H1 (cell line): ENCODE measurements around the gene GLT8D2. TPM values are rescaled to one million over a fixed set of nuclear protein-coding genes. Genes with fewer than 3 reads are reported as not detected.

ENCODE experiments used
- BCL11A ChIP-seq, 2 experiments: IDR thresholded peaks; one replicate each; pipeline ENCODE4 v1.6.1; 2011; ENCODE audit warnings: low read depth in 2 of 2, low read length in 2 of 2, mild to moderate bottlenecking in 2 of 2
- BRCA1 ChIP-seq: IDR thresholded peaks from 2 replicates; pipeline ENCODE4 v1.6.1; 2012; ENCODE audit warnings: low read depth, low read length, improper control_type of control experiment
- POU5F1 ChIP-seq: IDR thresholded peaks from 2 replicates; pipeline ENCODE4 v1.6.1; 2011; ENCODE audit warnings: low read depth, mild to moderate bottlenecking, low read length, moderate library complexity
- SRF ChIP-seq: IDR thresholded peaks from 2 replicates; pipeline ENCODE4 v1.6.1; 2011; ENCODE audit warnings: mild to moderate bottlenecking, low read depth, low read length, moderate library complexity
- polyA plus RNA-seq, 7 experiments: library from polyadenylated mRNA; depleted of rRNA in 3 of 7; stranded (reverse) in 5 of 7; unstranded in 2 of 7; fragments of >200 nt in 5 of 7; fragments of 200-250 nt in 2 of 7; gene quantifications; 1 replicate in 5 of 7; 2 replicates in 1 of 7; 4 replicates in 1 of 7; pipeline versions ENCODE4 v1.2.1 to v1.2.3, GENCODE V29; 2011 to 2013; ENCODE audit warnings: missing spikeins in 2 of 7, mixed read lengths in 2 of 7
- total RNA-seq: library from RNA; stranded (reverse); fragmentation: NEBNext Ultra II Directional; extraction: Animal tissue kit (Norgen Biotek cat#: 25700); gene quantifications from 2 replicates; pipeline ENCODE4 v1.2.1, GENCODE V29; 2021
- TF ChIP-seq, protein P1 (sequence below): fragments of 300-600 bp; sonication (generic); IDR thresholded peaks from 2 replicates; pipeline ENCODE4 v1.7.1; 2012; ENCODE audit warnings: low read length, moderate library complexity, mild to moderate bottlenecking, inconsistent platforms; ENCODE audit not compliant: insufficient replicate concordance
- TF ChIP-seq, protein P2 (sequence below): IDR thresholded peaks from 2 replicates; pipeline ENCODE4 v1.6.1; 2011; ENCODE audit warnings: low read depth, mild to moderate bottlenecking, low read length; ENCODE audit not compliant: insufficient read depth

GLT8D2 gene
- total and polyA plus RNA-seq, 2 of the 8 experiments (the other 6 are each of a cell fraction or from before 2014, with no cell fraction given): 6.8 to 9.8 TPM

DNA sequence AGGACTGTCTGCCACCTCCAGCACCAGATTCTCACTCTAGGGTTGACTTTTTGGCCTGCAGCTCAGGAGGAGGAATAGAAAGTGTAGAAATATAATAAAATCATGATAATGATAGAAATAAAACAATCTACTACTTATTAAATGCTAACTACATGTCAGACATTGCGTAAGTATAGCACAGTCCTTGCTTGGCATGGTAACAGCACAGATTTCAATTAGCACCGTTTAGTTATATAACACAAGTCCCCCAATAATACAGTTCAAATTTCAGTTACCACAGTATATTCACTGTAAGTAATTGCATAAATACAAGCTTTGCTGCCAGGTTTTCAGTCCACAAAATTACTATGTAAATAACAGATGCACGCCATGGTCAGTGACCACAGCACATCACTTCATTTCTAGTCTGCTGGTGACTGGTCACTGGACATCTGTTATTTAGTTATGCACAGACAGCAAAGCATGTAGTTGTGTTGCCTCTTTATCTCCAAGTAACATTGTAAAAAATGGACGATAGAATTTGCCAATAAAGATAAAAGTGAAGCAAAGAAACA, 6.5 kb upstream of the GLT8D2 start (continued):
- TF ChIP-seq, protein P1, sequence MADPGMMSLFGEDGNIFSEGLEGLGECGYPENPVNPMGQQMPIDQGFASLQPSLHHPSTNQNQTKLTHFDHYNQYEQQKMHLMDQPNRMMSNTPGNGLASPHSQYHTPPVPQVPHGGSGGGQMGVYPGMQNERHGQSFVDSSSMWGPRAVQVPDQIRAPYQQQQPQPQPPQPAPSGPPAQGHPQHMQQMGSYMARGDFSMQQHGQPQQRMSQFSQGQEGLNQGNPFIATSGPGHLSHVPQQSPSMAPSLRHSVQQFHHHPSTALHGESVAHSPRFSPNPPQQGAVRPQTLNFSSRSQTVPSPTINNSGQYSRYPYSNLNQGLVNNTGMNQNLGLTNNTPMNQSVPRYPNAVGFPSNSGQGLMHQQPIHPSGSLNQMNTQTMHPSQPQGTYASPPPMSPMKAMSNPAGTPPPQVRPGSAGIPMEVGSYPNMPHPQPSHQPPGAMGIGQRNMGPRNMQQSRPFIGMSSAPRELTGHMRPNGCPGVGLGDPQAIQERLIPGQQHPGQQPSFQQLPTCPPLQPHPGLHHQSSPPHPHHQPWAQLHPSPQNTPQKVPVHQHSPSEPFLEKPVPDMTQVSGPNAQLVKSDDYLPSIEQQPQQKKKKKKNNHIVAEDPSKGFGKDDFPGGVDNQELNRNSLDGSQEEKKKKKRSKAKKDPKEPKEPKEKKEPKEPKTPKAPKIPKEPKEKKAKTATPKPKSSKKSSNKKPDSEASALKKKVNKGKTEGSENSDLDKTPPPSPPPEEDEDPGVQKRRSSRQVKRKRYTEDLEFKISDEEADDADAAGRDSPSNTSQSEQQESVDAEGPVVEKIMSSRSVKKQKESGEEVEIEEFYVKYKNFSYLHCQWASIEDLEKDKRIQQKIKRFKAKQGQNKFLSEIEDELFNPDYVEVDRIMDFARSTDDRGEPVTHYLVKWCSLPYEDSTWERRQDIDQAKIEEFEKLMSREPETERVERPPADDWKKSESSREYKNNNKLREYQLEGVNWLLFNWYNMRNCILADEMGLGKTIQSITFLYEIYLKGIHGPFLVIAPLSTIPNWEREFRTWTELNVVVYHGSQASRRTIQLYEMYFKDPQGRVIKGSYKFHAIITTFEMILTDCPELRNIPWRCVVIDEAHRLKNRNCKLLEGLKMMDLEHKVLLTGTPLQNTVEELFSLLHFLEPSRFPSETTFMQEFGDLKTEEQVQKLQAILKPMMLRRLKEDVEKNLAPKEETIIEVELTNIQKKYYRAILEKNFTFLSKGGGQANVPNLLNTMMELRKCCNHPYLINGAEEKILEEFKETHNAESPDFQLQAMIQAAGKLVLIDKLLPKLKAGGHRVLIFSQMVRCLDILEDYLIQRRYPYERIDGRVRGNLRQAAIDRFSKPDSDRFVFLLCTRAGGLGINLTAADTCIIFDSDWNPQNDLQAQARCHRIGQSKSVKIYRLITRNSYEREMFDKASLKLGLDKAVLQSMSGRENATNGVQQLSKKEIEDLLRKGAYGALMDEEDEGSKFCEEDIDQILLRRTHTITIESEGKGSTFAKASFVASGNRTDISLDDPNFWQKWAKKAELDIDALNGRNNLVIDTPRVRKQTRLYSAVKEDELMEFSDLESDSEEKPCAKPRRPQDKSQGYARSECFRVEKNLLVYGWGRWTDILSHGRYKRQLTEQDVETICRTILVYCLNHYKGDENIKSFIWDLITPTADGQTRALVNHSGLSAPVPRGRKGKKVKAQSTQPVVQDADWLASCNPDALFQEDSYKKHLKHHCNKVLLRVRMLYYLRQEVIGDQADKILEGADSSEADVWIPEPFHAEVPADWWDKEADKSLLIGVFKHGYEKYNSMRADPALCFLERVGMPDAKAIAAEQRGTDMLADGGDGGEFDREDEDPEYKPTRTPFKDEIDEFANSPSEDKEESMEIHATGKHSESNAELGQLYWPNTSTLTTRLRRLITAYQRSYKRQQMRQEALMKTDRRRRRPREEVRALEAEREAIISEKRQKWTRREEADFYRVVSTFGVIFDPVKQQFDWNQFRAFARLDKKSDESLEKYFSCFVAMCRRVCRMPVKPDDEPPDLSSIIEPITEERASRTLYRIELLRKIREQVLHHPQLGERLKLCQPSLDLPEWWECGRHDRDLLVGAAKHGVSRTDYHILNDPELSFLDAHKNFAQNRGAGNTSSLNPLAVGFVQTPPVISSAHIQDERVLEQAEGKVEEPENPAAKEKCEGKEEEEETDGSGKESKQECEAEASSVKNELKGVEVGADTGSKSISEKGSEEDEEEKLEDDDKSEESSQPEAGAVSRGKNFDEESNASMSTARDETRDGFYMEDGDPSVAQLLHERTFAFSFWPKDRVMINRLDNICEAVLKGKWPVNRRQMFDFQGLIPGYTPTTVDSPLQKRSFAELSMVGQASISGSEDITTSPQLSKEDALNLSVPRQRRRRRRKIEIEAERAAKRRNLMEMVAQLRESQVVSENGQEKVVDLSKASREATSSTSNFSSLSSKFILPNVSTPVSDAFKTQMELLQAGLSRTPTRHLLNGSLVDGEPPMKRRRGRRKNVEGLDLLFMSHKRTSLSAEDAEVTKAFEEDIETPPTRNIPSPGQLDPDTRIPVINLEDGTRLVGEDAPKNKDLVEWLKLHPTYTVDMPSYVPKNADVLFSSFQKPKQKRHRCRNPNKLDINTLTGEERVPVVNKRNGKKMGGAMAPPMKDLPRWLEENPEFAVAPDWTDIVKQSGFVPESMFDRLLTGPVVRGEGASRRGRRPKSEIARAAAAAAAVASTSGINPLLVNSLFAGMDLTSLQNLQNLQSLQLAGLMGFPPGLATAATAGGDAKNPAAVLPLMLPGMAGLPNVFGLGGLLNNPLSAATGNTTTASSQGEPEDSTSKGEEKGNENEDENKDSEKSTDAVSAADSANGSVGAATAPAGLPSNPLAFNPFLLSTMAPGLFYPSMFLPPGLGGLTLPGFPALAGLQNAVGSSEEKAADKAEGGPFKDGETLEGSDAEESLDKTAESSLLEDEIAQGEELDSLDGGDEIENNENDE: no peak
- no peak for TF ChIP-seq POU5F1
- TF ChIP-seq BRCA1: no peak
- no peak for TF ChIP-seq SRF
- TF ChIP-seq BCL11A (IDR thresholded peaks at IDR 0.05; ENCODE audit: low read depth in 2 of 2, low read length in 2 of 2): no peak
- TF ChIP-seq, protein P2, sequence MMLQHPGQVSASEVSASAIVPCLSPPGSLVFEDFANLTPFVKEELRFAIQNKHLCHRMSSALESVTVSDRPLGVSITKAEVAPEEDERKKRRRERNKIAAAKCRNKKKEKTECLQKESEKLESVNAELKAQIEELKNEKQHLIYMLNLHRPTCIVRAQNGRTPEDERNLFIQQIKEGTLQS: no peak
